Mesothelial cell of epicardium (in vitro differentiated cells): ENCODE measurements around the gene VAV3. TPM values are rescaled to one million over a fixed set of nuclear protein-coding genes. Genes with fewer than 3 reads are reported as not detected.

Source experiments
- DNase-seq, 2 experiments: peaks; one replicate each; pipeline ENCODE4 v3.0.0; 2021; ENCODE audit warnings: low spot score in 2 of 2; ENCODE audit not compliant: unreplicated experiment in 2 of 2
- H3K27ac Mint-ChIP-seq: 2 replicates; pipeline ENCODE4 v1.8.0; 2021; ENCODE audit warnings: mixed read lengths
- H3K27me3 Mint-ChIP-seq: 2 replicates; pipeline ENCODE4 v1.8.0; 2021; ENCODE audit warnings: low read depth, mixed read lengths
- H3K36me3 Mint-ChIP-seq: 2 replicates; pipeline ENCODE4 v1.8.0; 2021; ENCODE audit warnings: mixed read lengths
- H3K4me1 Mint-ChIP-seq: 2 replicates; pipeline ENCODE4 v1.8.0; 2021; ENCODE audit warnings: mixed read lengths
- H3K4me3 Mint-ChIP-seq: 2 replicates; pipeline ENCODE4 v1.8.0; 2021; ENCODE audit warnings: mild to moderate bottlenecking, moderate library complexity, mixed read lengths
- H3K9me3 Mint-ChIP-seq: 2 replicates; pipeline ENCODE4 v1.8.0; 2021; ENCODE audit warnings: mixed read lengths
- CTCF ChIP-seq: fragments of 200-600 bp; sonication (generic); IDR thresholded peaks from one replicate; pipeline ENCODE4 v1.5.0; 2021; ENCODE audit warnings: antibody characterized with exemption; ENCODE audit not compliant: unreplicated experiment
- total RNA-seq: library from RNA; stranded (reverse); gene quantifications from 3 replicates; pipeline ENCODE4 v1.2.1, GENCODE V29; 2021

Gene VAV3
- total RNA-seq, 1 donor from 2014 or later, result 3.2 TPM

DNA sequence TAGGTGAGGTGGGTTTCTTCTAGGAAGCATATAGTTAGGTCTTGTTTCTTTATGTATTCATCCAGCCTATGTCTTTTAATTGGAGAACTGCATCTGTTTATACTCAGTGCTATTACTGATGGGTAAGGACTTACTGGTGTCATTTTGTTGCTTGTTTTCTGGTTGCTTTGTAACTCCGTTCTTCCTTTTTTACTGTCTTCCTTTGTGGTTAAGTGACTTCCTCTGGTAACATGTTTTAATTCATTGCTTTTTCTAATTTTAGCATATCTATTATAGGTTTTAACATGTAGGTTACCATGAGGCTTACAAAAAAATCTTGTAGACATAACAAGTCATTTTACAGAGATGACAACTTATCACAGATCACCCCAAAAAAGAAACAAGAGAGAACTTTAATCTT is 160.8 kb downstream of the VAV3 start:
- TF ChIP-seq CTCF, result no peak
- H3K4me1 Mint-ChIP-seq, result no peaks in the 10 kb centered on the region
- H3K36me3 Mint-ChIP-seq, result peaks cover 2% of the 10 kb centered on the region

GRCh38 chr1:107803579-107803978 is 161.4 kb downstream of the VAV3 start:
- TF ChIP-seq CTCF, result no peak
- H3K4me1 Mint-ChIP-seq, result no peaks in the 10 kb centered on the region
- H3K9me3 Mint-ChIP-seq, result peaks cover 15% of the 10 kb centered on the region

More for the DNA sequence above, 160.8 kb downstream of the VAV3 start:
- peaks cover 10% of the 10 kb centered on the region for H3K27me3 Mint-ChIP-seq
- H3K4me3 Mint-ChIP-seq, result no peak overlapping the region
- H3K27ac Mint-ChIP-seq, result no peak overlapping the region
- DNase-seq, result no peak
- H3K9me3 Mint-ChIP-seq, result peaks cover 15% of the 10 kb centered on the region

DNA sequence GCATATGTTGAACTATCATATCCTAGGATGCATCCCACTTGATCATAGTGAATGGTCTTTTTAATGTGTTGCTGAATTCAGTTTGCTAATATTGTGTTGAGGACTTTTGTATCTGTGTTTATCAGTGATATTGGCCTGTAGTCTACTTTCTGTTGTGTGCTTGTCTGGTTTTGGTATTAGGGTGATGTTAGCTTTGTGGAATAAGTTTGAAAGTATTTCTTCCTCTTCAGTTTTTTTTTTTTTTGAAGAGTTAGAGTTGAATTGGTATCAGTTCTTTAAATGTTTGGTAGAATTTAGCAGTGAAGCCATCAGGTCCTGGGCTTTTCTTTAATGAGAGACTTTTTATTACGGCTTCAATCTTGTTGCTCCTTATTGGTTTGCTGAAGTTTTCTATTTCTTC is 162.3 kb downstream of the VAV3 start:
- H3K9me3 Mint-ChIP-seq, result peaks cover 15% of the 10 kb centered on the region
- no peak for DNase-seq

More at GRCh38 chr1:107803579-107803978, 161.4 kb downstream of the VAV3 start:
- peaks cover 7% of the 10 kb centered on the region for H3K27me3 Mint-ChIP-seq
- H3K27ac Mint-ChIP-seq, result no peak overlapping the region
- no peak overlapping the region for H3K4me3 Mint-ChIP-seq
- peaks cover 2% of the 10 kb centered on the region for H3K36me3 Mint-ChIP-seq
- DNase-seq, result no peak

GRCh38 chr1:107795994-107796393 is 169.0 kb downstream of the VAV3 start:
- Mint-ChIP-seq H3K4me1 (peaks cover 9% of the 10 kb centered on the region), H3K36me3 (peaks cover 2% of the 10 kb centered on the region), H3K27ac (no peak overlapping the region), H3K27me3 (no peaks in the 10 kb centered on the region), H3K4me3 (no peak overlapping the region), H3K9me3 (peaks cover 8% of the 10 kb centered on the region)
- TF ChIP-seq CTCF, result no peak
- no peak for DNase-seq

More for the DNA sequence above, 162.3 kb downstream of the VAV3 start:
- Mint-ChIP-seq H3K4me1 (no peaks in the 10 kb centered on the region), H3K4me3 (no peak overlapping the region), H3K27me3 (peaks cover 5% of the 10 kb centered on the region), H3K36me3 (peaks cover 2% of the 10 kb centered on the region), H3K27ac (no peak overlapping the region)
- no peak for TF ChIP-seq CTCF

DNA sequence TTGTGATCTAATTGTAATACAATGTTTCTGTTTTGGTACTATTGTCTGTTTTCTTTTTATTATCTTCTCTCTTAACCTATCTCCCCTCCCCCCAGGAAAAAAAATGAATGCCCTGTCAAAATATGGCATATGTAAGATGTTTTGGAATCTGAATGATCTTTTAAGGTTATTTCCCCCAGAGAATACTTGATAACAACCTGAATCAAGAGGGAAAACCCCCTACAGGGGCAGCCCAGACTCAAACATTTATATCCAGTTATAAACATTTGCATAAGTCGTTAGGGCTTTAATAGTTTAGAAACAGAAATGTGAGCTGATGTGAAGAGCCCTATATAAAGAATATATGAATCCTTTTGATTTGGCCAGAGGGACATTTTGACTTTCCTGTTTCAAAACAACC is 169.5 kb downstream of the VAV3 start:
- Mint-ChIP-seq H3K4me3 (no peak overlapping the region), H3K36me3 (no peaks in the 10 kb centered on the region), H3K4me1 (peaks cover 9% of the 10 kb centered on the region), H3K9me3 (peaks cover 4% of the 10 kb centered on the region), H3K27ac (no peak overlapping the region), H3K27me3 (no peaks in the 10 kb centered on the region)
- no peak for TF ChIP-seq CTCF
- no peak for DNase-seq

DNA sequence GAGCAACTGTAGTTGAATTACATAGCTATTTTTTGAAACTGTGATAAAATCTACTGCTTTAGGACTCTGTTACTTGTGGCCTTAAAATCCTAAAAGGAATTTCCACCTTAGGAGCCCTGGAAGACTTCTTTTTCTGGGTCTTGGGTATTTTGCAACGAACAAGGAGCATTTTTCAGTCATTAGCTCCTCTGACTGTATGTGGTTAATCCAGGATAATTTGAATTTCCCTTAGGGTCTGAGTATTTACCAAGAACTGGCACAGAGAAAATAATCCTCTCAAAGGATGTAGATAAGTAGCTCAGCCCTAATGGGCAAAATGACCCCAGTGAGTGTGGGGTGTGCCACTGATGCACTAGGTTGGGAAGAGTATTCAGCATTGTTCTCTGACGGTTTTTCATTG is 170.4 kb downstream of the VAV3 start:
- H3K27ac Mint-ChIP-seq, result no peak overlapping the region
- TF ChIP-seq CTCF, result no peak
- H3K27me3 Mint-ChIP-seq, result no peaks in the 10 kb centered on the region
- DNase-seq, result no peak
- no peak overlapping the region for H3K4me3 Mint-ChIP-seq
- H3K36me3 Mint-ChIP-seq, result no peaks in the 10 kb centered on the region
- H3K4me1 Mint-ChIP-seq, result peaks cover 9% of the 10 kb centered on the region
- H3K9me3 Mint-ChIP-seq, result no peaks in the 10 kb centered on the region
